ENCODE measurements around the gene SLC7A9.

DNA sequence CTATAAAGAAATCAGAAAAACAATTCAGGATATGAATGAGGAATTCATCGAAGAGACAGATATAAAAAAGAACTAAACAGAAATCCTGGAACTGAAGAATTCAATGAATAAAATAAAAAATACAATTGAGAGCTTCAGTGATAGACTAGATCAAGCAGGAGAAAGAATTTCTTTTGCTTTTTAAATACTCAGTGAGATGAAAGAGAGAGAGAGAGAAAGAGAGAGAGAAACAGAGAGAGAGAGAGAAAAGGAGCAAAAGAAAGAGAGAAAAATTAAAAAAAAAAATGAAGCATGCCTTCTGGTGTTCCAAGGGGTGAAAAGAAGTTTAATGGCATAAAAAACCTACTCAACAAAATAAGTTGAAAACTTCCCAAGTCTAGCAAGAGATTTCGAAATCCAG is 22.0 kb upstream of the SLC7A9 start:
- TF ChIP-seq, protein P1, sequence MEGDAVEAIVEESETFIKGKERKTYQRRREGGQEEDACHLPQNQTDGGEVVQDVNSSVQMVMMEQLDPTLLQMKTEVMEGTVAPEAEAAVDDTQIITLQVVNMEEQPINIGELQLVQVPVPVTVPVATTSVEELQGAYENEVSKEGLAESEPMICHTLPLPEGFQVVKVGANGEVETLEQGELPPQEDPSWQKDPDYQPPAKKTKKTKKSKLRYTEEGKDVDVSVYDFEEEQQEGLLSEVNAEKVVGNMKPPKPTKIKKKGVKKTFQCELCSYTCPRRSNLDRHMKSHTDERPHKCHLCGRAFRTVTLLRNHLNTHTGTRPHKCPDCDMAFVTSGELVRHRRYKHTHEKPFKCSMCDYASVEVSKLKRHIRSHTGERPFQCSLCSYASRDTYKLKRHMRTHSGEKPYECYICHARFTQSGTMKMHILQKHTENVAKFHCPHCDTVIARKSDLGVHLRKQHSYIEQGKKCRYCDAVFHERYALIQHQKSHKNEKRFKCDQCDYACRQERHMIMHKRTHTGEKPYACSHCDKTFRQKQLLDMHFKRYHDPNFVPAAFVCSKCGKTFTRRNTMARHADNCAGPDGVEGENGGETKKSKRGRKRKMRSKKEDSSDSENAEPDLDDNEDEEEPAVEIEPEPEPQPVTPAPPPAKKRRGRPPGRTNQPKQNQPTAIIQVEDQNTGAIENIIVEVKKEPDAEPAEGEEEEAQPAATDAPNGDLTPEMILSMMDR (conservative IDR thresholded peaks at IDR 0.05; ENCODE audit: low read length), result no peak
- no peak for TF ChIP-seq EZH2phosphoT487 (IDR thresholded peaks at IDR 0.05; ENCODE audit: borderline replicate concordance, low read depth, low read length)
